ENCODE data around the gene DNAH10. TPM values are rescaled to one million over a fixed set of nuclear protein-coding genes. Genes with fewer than 3 reads are reported as not detected.

DNAH10 gene
- total RNA-seq, 1 donor from 2014 or later, result 0.66 TPM

GRCh38 chr12:123861392-123861791, 99.3 kb downstream of the DNAH10 start:
- no peak overlapping the region for H3K27ac Mint-ChIP-seq (ENCODE audit: unreplicated experiment)
- DNase-seq, result no peak
- H3K4me1 Mint-ChIP-seq (ENCODE audit: low read depth, unreplicated experiment), result no peaks in the 10 kb centered on the region
- no peaks in the 10 kb centered on the region for H3K9me3 Mint-ChIP-seq (ENCODE audit: unreplicated experiment)
- no peak for TF ChIP-seq CTCF (IDR thresholded peaks at IDR 0.05; ENCODE audit: partially characterized antibody, unreplicated experiment)
- H3K4me3 Mint-ChIP-seq (ENCODE audit: unreplicated experiment), result no peak overlapping the region
- H3K27me3 Mint-ChIP-seq (ENCODE audit: unreplicated experiment), result no peaks in the 10 kb centered on the region
- H3K36me3 Mint-ChIP-seq (ENCODE audit: unreplicated experiment), result no peaks in the 10 kb centered on the region

- peaks cover 4% of the 10 kb centered on the region for H3K9me3 Mint-ChIP-seq (ENCODE audit: unreplicated experiment)
- peaks cover 12% of the 10 kb centered on the region for H3K4me1 Mint-ChIP-seq (ENCODE audit: low read depth, unreplicated experiment)
- no peak for DNase-seq
- no peak overlapping the region for H3K4me3 Mint-ChIP-seq (ENCODE audit: unreplicated experiment)
- H3K27ac Mint-ChIP-seq (ENCODE audit: unreplicated experiment), result no peak overlapping the region
- no peaks in the 10 kb centered on the region for H3K36me3 Mint-ChIP-seq (ENCODE audit: unreplicated experiment)
- H3K27me3 Mint-ChIP-seq (ENCODE audit: unreplicated experiment), result peaks cover 1% of the 10 kb centered on the region
- TF ChIP-seq CTCF (IDR thresholded peaks at IDR 0.05; ENCODE audit: partially characterized antibody, unreplicated experiment), result no peak
Observed at GRCh38 chr12:123867141-123867540, 105.0 kb downstream of the DNAH10 start.

- DNase-seq, result no peak
- no peak overlapping the region for H3K4me3 Mint-ChIP-seq (ENCODE audit: unreplicated experiment)
- no peak overlapping the region for H3K27ac Mint-ChIP-seq (ENCODE audit: unreplicated experiment)
- H3K4me1 Mint-ChIP-seq (ENCODE audit: low read depth, unreplicated experiment), result peaks cover 12% of the 10 kb centered on the region
- H3K27me3 Mint-ChIP-seq (ENCODE audit: unreplicated experiment), result peaks cover 1% of the 10 kb centered on the region
- H3K36me3 Mint-ChIP-seq (ENCODE audit: unreplicated experiment), result no peaks in the 10 kb centered on the region
- TF ChIP-seq CTCF (IDR thresholded peaks at IDR 0.05; ENCODE audit: partially characterized antibody, unreplicated experiment), result no peak
- H3K9me3 Mint-ChIP-seq (ENCODE audit: unreplicated experiment), result peaks cover 4% of the 10 kb centered on the region
Observed at GRCh38 chr12:123868791-123869190, 106.7 kb downstream of the DNAH10 start.

DNA sequence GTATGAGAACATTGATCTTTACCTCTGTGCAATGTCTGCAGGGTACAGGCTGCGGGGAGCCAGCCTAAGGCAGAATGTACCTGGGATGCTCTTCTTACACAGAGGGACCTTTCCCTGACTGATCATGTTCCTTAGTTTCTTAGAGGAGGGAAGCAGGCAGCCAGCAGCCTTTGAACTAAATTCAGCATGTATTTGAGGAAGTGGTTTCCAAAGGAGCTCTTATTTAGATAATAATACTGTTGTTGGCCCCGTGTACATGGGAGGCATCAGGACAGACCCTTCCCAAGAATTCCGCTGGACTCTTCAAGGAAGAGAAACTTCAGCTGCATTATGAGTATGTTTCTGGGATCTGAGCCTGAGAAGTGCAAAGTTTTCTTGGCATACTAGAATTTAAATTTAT, 111.7 kb downstream of the DNAH10 start:
- no peak for TF ChIP-seq CTCF (IDR thresholded peaks at IDR 0.05; ENCODE audit: partially characterized antibody, unreplicated experiment)
- Mint-ChIP-seq H3K4me3 (ENCODE audit: unreplicated experiment) (no peak overlapping the region), H3K27me3 (ENCODE audit: unreplicated experiment) (peaks cover 3% of the 10 kb centered on the region), H3K9me3 (ENCODE audit: unreplicated experiment) (peaks cover 4% of the 10 kb centered on the region), H3K27ac (ENCODE audit: unreplicated experiment) (no peak overlapping the region), H3K36me3 (ENCODE audit: unreplicated experiment) (no peaks in the 10 kb centered on the region), H3K4me1 (ENCODE audit: low read depth, unreplicated experiment) (peaks cover 20% of the 10 kb centered on the region)
- DNase-seq, result no peak

- H3K4me3 Mint-ChIP-seq (ENCODE audit: unreplicated experiment), result no peak overlapping the region
- H3K4me1 Mint-ChIP-seq (ENCODE audit: low read depth, unreplicated experiment), result peaks cover 12% of the 10 kb centered on the region
- H3K9me3 Mint-ChIP-seq (ENCODE audit: unreplicated experiment), result peaks cover 3% of the 10 kb centered on the region
- H3K27me3 Mint-ChIP-seq (ENCODE audit: unreplicated experiment), result peaks cover 3% of the 10 kb centered on the region
- no peak for DNase-seq
- no peak overlapping the region for H3K27ac Mint-ChIP-seq (ENCODE audit: unreplicated experiment)
- no peak for TF ChIP-seq CTCF (IDR thresholded peaks at IDR 0.05; ENCODE audit: partially characterized antibody, unreplicated experiment)
- H3K36me3 Mint-ChIP-seq (ENCODE audit: unreplicated experiment), result no peaks in the 10 kb centered on the region
Observed at GRCh38 chr12:123877968-123878367, 115.9 kb downstream of the DNAH10 start.
